A549 (cell line): ENCODE data around the gene RAB42. TPM values are rescaled to one million over a fixed set of nuclear protein-coding genes. Genes with fewer than 3 reads are reported as not detected.

Experiments
- ATAC-seq, 2 experiments: fragments of 200-7000 bp in 1 of 2; fragments of >200 bp in 1 of 2; cut with Nextera tagmentation in 1 of 2; cut with Tn5 transposase in 1 of 2; 3 replicates each; pipeline versions ENCODE4 v1.8.0 to v1.9.1; 2018 to 2020; ENCODE audit warnings: mild to moderate bottlenecking in 1 of 2, moderate library complexity in 1 of 2
- CTCF ChIA-PET: fragments of 300-600 bp; sonication (Branson Sonifier 250); formaldehyde crosslinking; extraction: SDS; loops from one replicate; lab custom pipeline; 2021; ENCODE audit warnings: antibody characterized with exemption, inconsistent platforms; lab: Yijun Ruan, JAX
- POLR2A ChIA-PET: fragments of 350-600 bp; formaldehyde crosslinking; extraction: SDS; loops from one replicate; lab custom pipeline; 2021; ENCODE audit warnings: antibody characterized with exemption, inconsistent platforms; lab: Yijun Ruan, JAX
- DNase-seq, 2 experiments: peaks; one replicate each; pipeline versions ENCODE4 v3.0.0 to v3.0.0-alpha.2; 2011 to 2016; ENCODE audit warnings: low read depth in 1 of 2, low spot score in 1 of 2
- FAIRE-seq: peaks from 2 replicates; lab custom pipeline; 2011; peaks lifted over from hg19 to GRCh38; lab: Jason Lieb, UNC
- H3K27ac ChIP-seq, 2 experiments: fragments of >200 bp; sonication (Bioruptor Twin); formaldehyde crosslinking; 3 replicates each; pipeline ENCODE4 v1.5.1; 2016 to 2017
- H3K4me1 ChIP-seq: fragments of >200 bp; sonication (Bioruptor Twin); formaldehyde crosslinking; 3 replicates; pipeline ENCODE4 v1.6.1; 2016
- H3K4me2 ChIP-seq: fragments of >200 bp; sonication (Bioruptor Twin); formaldehyde crosslinking; 3 replicates; pipeline ENCODE4 v1.6.1; 2016
- H3K4me3 ChIP-seq: fragments of >200 bp; sonication (Bioruptor Twin); formaldehyde crosslinking; 3 replicates; pipeline ENCODE4 v1.5.1; 2016
- H3K9me3 ChIP-seq: fragments of >200 bp; sonication (Bioruptor Twin); formaldehyde crosslinking; 3 replicates; pipeline ENCODE4 v1.6.1; 2016
- BHLHE40 ChIP-seq: IDR thresholded peaks from 2 replicates; pipeline ENCODE4 v1.6.1; 2012; ENCODE audit warnings: low read depth, low read length, inconsistent platforms
- E2F6 ChIP-seq: IDR thresholded peaks from 2 replicates; pipeline ENCODE4 v1.6.1; 2012; ENCODE audit warnings: low read depth, borderline replicate concordance
- ELK1 ChIP-seq: fragments of 150-350 bp; IDR thresholded peaks from 2 replicates; pipeline ENCODE4 v1.6.1; 2014; ENCODE audit warnings: low read depth, mild to moderate bottlenecking, low read length
- EP300 ChIP-seq, 2 experiments: fragments of >200 bp; sonication (Bioruptor Twin); formaldehyde crosslinking; IDR thresholded peaks; 2 replicates in 1 of 2; 3 replicates in 1 of 2; pipeline ENCODE4 v1.6.1; 2016 to 2017
- HDAC2 ChIP-seq: fragments of 200-600 bp; sonication (generic); IDR thresholded peaks from 2 replicates; pipeline ENCODE4 v1.6.1; 2016
- HES2 ChIP-seq: fragments of >200 bp; sonication (Bioruptor Twin); formaldehyde crosslinking; IDR thresholded peaks from 2 replicates; pipeline ENCODE4 v1.6.1; 2016
- HEYL ChIP-seq: fragments of 250-450 bp; sonication (Bioruptor Pico); IDR thresholded peaks from 2 replicates; pipeline ENCODE4 v1.8.0; 2021; ENCODE audit warnings: mild to moderate bottlenecking, moderate library complexity
- HMGXB4 ChIP-seq: fragments of 250-450 bp; sonication (Bioruptor Pico); IDR thresholded peaks from 2 replicates; pipeline ENCODE4 v1.5.0; 2021; ENCODE audit warnings: mild to moderate bottlenecking, moderate library complexity, borderline replicate concordance
- HOXB13 ChIP-seq: fragments of 250-450 bp; sonication (Bioruptor Pico); IDR thresholded peaks from 2 replicates; pipeline ENCODE4 v1.5.0; 2020; ENCODE audit warnings: low read depth, mild to moderate bottlenecking, moderate library complexity
- JUN ChIP-seq, 2 experiments: fragments of >200 bp; sonication (Bioruptor Twin); formaldehyde crosslinking; IDR thresholded peaks; 2 replicates in 1 of 2; 3 replicates in 1 of 2; pipeline ENCODE4 v1.6.1; 2016 to 2017
- JUNB ChIP-seq: fragments of >200 bp; sonication (Bioruptor Twin); formaldehyde crosslinking; IDR thresholded peaks from 2 replicates; pipeline ENCODE4 v1.6.1; 2016
- KDM1A ChIP-seq: fragments of 200-600 bp; sonication (generic); IDR thresholded peaks from 2 replicates; pipeline ENCODE4 v1.6.1; 2016; ENCODE audit warnings: low read depth, mild to moderate bottlenecking
- KDM5A ChIP-seq: fragments of 200-600 bp; sonication (generic); IDR thresholded peaks from 2 replicates; pipeline ENCODE4 v1.6.1; 2016; ENCODE audit warnings: antibody characterized with exemption, mild to moderate bottlenecking
- MAX ChIP-seq: IDR thresholded peaks from 2 replicates; pipeline ENCODE4 v1.6.1; 2012
- MYC ChIP-seq: IDR thresholded peaks from 2 replicates; pipeline ENCODE4 v1.6.1; 2012; ENCODE audit warnings: mild to moderate bottlenecking, inconsistent platforms, low read length, improper control_type of control experiment, borderline replicate concordance
- NPAS2 ChIP-seq: fragments of 250-450 bp; sonication (Bioruptor Pico); IDR thresholded peaks from 2 replicates; pipeline ENCODE4 v1.8.0; 2022; ENCODE audit warnings: mild to moderate bottlenecking, moderate library complexity, borderline replicate concordance
- NR3C1 ChIP-seq: fragments of >200 bp; sonication (Bioruptor Twin); formaldehyde crosslinking; IDR thresholded peaks from 3 replicates; pipeline ENCODE4 v1.6.1; 2017
- POLR2A ChIP-seq: IDR thresholded peaks from 2 replicates; pipeline ENCODE4 v1.6.1; 2012; ENCODE audit warnings: mild to moderate bottlenecking, low read length
- POLR2AphosphoS2 ChIP-seq: conservative IDR thresholded peaks from 2 replicates; pipeline ENCODE4 v1.6.1; 2012; ENCODE audit warnings: low read length, improper control_type of control experiment, inconsistent platforms
- RAD21 ChIP-seq, 2 experiments: fragments of >200 bp in 1 of 2; sonication (Bioruptor Twin) in 1 of 2; formaldehyde crosslinking in 1 of 2; IDR thresholded peaks in 1 of 2; conservative IDR thresholded peaks in 1 of 2; 2 replicates in 1 of 2; 3 replicates in 1 of 2; pipeline ENCODE4 v1.6.1; 2012 to 2018; ENCODE audit warnings: inconsistent platforms in 1 of 2
- RARB ChIP-seq: fragments of 250-450 bp; sonication (Bioruptor Pico); IDR thresholded peaks from 2 replicates; pipeline ENCODE4 v1.8.0; 2021; ENCODE audit warnings: mild to moderate bottlenecking, moderate library complexity
- RFX5 ChIP-seq: fragments of 450-650 bp; IDR thresholded peaks from 2 replicates; pipeline ENCODE4 v1.7.1; 2014; ENCODE audit warnings: antibody characterized with exemption, mild to moderate bottlenecking, moderate library complexity
- SMC3 ChIP-seq: fragments of >200 bp; sonication (Bioruptor Twin); formaldehyde crosslinking; IDR thresholded peaks from 3 replicates; pipeline ENCODE4 v1.6.1; 2018; ENCODE audit warnings: inconsistent platforms
- SREBF2 ChIP-seq: fragments of 450-650 bp; IDR thresholded peaks from 2 replicates; pipeline ENCODE4 v1.6.1; 2014; ENCODE audit warnings: mild to moderate bottlenecking, moderate library complexity
- TP53 ChIP-seq: fragments of 250-450 bp; sonication (Bioruptor Pico); IDR thresholded peaks from 2 replicates; pipeline ENCODE4 v1.5.0; 2021; ENCODE audit warnings: mild to moderate bottlenecking, moderate library complexity
- USF2 ChIP-seq: fragments of 450-650 bp; IDR thresholded peaks from 2 replicates; pipeline ENCODE4 v1.6.1; 2014; ENCODE audit warnings: antibody characterized with exemption
- WGBS: methylation state at CpG from one replicate; pipeline ENCODE4 v1.1.6; 2017; ENCODE audit errors: missing lambda C conversion rate; 5-methylcytosine and 5-hydroxymethylcytosine counted together
- polyA plus RNA-seq, 4 experiments: library from polyadenylated mRNA; depleted of rRNA in 3 of 4; stranded (reverse); fragments of >200 nt; fragmentation: RNase III in 1 of 4; extraction: RNeasy Plus Mini Kit Qiagen cat#74134 plus additional on column Dnase treatment in 1 of 4; gene quantifications; 2 replicates in 3 of 4; 3 replicates in 1 of 4; pipeline ENCODE4 v1.2.3, GENCODE V29; 2011 to 2017

Gene RAB42
- polyA plus RNA-seq, 2 of the 4 experiments (the other 2 are of a cell fraction), result 0.81 to 2.3 TPM

GRCh38 chr1:28642847-28643635 is 51.0 kb downstream of the RAB42 start, which contains the start of gene TAF12 (continued):
- TF ChIP-seq MAX (peak; percentile 97), USF2 (peak; percentile 78), RFX5 (no peak), POLR2A (peak; percentile 99), HES2 (no peak), E2F6 (peak; percentile 82), SMC3 (0 out of 3 replicates have a peak, but pooled peaks have one; percentile 21), BHLHE40 (no peak), JUN (IDR thresholded peaks at IDR 0.05) (peak; percentile 77 to 86), KDM5A (peak; percentile 54), TP53 (peak; percentile 46; the same call in 1 of the 2 replicates)

GRCh38 chr1:28644494-28644893 is 52.4 kb downstream of the RAB42 start:
- peak overlapping the region; percentile 95 to 97; a peak in 3 of 6 replicates for H3K27ac ChIP-seq
- TF ChIP-seq SMC3, result no peak
- no peak for TF ChIP-seq NR3C1
- no peak for TF ChIP-seq HEYL
- TF ChIP-seq RAD21 (conservative IDR thresholded peaks at IDR 0.05 in 1 of 2, IDR thresholded peaks at IDR 0.05 in 1 of 2), result no peak
- no peak for TF ChIP-seq NPAS2
- TF ChIP-seq JUNB, result no peak
- no peak for TF ChIP-seq EP300 (IDR thresholded peaks at IDR 0.05)
- TF ChIP-seq HDAC2, result no peak
- TF ChIP-seq HMGXB4, result no peak
- TF ChIP-seq KDM1A, result no peak
- TF ChIP-seq MYC, result no peak
- no peak for TF ChIP-seq SREBF2
- no peak for TF ChIP-seq HOXB13 (CRISPR knock-in tag)
- TF ChIP-seq RARB (CRISPR knock-in tag), result no peak
- no peak for TF ChIP-seq TP53
- TF ChIP-seq ELK1, result no peak
- TF ChIP-seq POLR2AphosphoS2, result no peak
- no peak for TF ChIP-seq USF2
- POLR2A ChIA-PET, result interaction anchor here (0.7 to 1.9 kb wide), 5 partner anchors 24 to 331 kb away, joined by 3 to 14 read pairs (median 3); partner anchors contain the start of genes GMEB1 and YTHDF2

More at GRCh38 chr1:28644494-28644893, 52.4 kb downstream of the RAB42 start:
- H3K4me1 ChIP-seq, result peaks cover 24% of the 10 kb centered on the region; the same call in 2 of the 3 replicates
- CTCF ChIA-PET, result interaction anchor here (0.6 to 0.9 kb wide), 2 partner anchors 152 to 233 kb away, joined by 3 to 6 read pairs; no protein-coding TSS in a partner anchor
- H3K9me3 ChIP-seq, result no peaks in the 10 kb centered on the region
- FAIRE-seq (no peak), DNase-seq (no peak), ATAC-seq (no peak)
- peak overlapping the region; percentile 67; the same call in 1 of the 3 replicates for H3K4me3 ChIP-seq
- WGBS, result 91% methylated on average over 3 of the region's 3 CpGs
- H3K4me2 ChIP-seq, result peak overlapping the region; percentile 91
